HepG2 (cell line): Measurements from ENCODE around the gene DHTKD1.

Experiments
- MAFK ChIP-seq, 2 experiments: IDR thresholded peaks in 1 of 2; conservative IDR thresholded peaks in 1 of 2; 2 replicates each; pipeline ENCODE4 v1.6.1; 2011; ENCODE audit warnings: improper control_type of control experiment in 2 of 2, low read length in 2 of 2
- ZNF121 ChIP-seq: sonication (generic); formaldehyde crosslinking; IDR thresholded peaks from 2 replicates; pipeline ENCODE4 v1.5.0; 2020; ENCODE audit warnings: mild to moderate bottlenecking, missing genetic modification reagents

- no peak for TF ChIP-seq ZNF121 (CRISPR knock-in tag)
- no peak for TF ChIP-seq MAFK (conservative IDR thresholded peaks at IDR 0.05 in 1 of 2, IDR thresholded peaks at IDR 0.05 in 1 of 2; ENCODE audit: low read length in 2 of 2)
Measured at GRCh38 chr10:12160664-12161063, 91.9 kb downstream of the DHTKD1 start.
